Adrenal gland (tissue), 5 donors: ENCODE data around the gene CDH5.

ENCODE experiments used
- POLR2A ChIP-seq, 2 donors: fragments of 450-650 bp; IDR thresholded peaks; one replicate each; pipeline ENCODE4 v1.6.1; 2017; ENCODE audit warnings: antibody characterized with exemption in 2 of 2, mild to moderate bottlenecking in 2 of 2, moderate library complexity in 1 of 2
- TF ChIP-seq, protein P1 (sequence below), 6 experiments: fragments of 450-650 bp in 4 of 6; fragments of 200-600 bp in 2 of 6; sonication (generic) in 1 of 6; IDR thresholded peaks; 1 replicate in 5 of 6; 2 replicates in 1 of 6; pipeline versions ENCODE4 v1.5.1 to v1.8.0; 2016 to 2021; ENCODE audit warnings: antibody characterized with exemption in 6 of 6, mild to moderate bottlenecking in 2 of 6, moderate library complexity in 1 of 6
- donor health status: DM: no; HTN: no; CAD: no.

DNA sequence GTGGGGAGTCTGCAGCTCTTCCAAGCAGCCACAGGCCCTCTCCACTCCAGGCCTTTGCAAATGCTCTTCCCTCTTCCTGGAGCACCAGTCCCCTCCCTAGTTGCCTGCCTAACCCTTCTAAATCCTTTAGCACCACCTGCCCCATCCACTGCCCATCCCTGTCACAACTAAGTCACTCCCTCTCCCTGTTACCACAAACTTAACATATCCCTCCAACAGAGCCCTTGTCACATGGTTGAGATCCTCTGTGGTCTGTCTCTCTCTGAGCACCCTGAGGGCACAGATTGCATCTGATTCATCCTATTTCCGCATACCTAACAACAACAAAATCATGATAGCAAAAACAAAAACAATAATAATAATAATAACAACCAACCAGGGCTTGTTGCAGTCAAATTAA is 49.6 kb downstream of the CDH5 start:
- TF ChIP-seq, protein P1, sequence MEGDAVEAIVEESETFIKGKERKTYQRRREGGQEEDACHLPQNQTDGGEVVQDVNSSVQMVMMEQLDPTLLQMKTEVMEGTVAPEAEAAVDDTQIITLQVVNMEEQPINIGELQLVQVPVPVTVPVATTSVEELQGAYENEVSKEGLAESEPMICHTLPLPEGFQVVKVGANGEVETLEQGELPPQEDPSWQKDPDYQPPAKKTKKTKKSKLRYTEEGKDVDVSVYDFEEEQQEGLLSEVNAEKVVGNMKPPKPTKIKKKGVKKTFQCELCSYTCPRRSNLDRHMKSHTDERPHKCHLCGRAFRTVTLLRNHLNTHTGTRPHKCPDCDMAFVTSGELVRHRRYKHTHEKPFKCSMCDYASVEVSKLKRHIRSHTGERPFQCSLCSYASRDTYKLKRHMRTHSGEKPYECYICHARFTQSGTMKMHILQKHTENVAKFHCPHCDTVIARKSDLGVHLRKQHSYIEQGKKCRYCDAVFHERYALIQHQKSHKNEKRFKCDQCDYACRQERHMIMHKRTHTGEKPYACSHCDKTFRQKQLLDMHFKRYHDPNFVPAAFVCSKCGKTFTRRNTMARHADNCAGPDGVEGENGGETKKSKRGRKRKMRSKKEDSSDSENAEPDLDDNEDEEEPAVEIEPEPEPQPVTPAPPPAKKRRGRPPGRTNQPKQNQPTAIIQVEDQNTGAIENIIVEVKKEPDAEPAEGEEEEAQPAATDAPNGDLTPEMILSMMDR (IDR thresholded peaks at IDR 0.05) = no peak
- TF ChIP-seq POLR2A (IDR thresholded peaks at IDR 0.05) = no peak
